ENCODE measurements around the gene ZNF750. TPM values are rescaled to one million over a fixed set of nuclear protein-coding genes. Genes with fewer than 3 reads are reported as not detected.
"Not testable (repeated sequence)": the region's sequence is repeated elsewhere in the genome, so short reads cannot be mapped to it uniquely, and the experiment has no call there.

The ZNF750 gene
- total and polyA plus RNA-seq, 12 donors, result 0.07 to 0.20 (median 0.11) TPM; not detected in 8

GRCh38 chr17:82786427-82786826 lies 53.4 kb downstream of the ZNF750 start:
- H3K36me3 ChIP-seq (replicated peaks in 1 of 2), result peaks cover 0 to 14% of the 10 kb centered on the region in 2 donors
- H3K27ac ChIP-seq, result no peak overlapping the region
- no peak overlapping the region for H3K4me3 ChIP-seq
- TF ChIP-seq POLR2A (IDR thresholded peaks at IDR 0.05) (no peak), CTCF (IDR thresholded peaks at IDR 0.05) (no peak)
- intact Hi-C loops (cut with DNase I), result no loop called here
- no peaks in the 10 kb centered on the region for H3K27me3 ChIP-seq
- no peaks in the 10 kb centered on the region for H3K4me1 ChIP-seq (replicated peaks in 1 of 2)
- H3K9me3 ChIP-seq (replicated peaks in 1 of 3), result no peaks in the 10 kb centered on the region
- 86 to 98% (median 95%) methylated on average over 6 to 10 of the region's 10 CpGs for WGBS, 4 donors
- no peak for DNase-seq

GRCh38 chr17:82785581-82785980 lies 54.2 kb downstream of the ZNF750 start:
- H3K9me3 ChIP-seq (replicated peaks in 1 of 3); DNase-seq; H3K27ac ChIP-seq; H3K4me1 ChIP-seq (replicated peaks in 1 of 2); H3K4me3 ChIP-seq; H3K27me3 ChIP-seq; intact Hi-C loops (cut with DNase I): not testable (repeated sequence)
- H3K36me3 ChIP-seq (replicated peaks in 1 of 2), result peaks cover 0 to 14% of the 10 kb centered on the region in 2 donors
- WGBS, 4 donors, result 88 to 96% (median 93%) methylated on average over 8 to 14 of the region's 16 CpGs

GRCh38 chr17:82783498-82783897 lies 56.3 kb downstream of the ZNF750 start:
- no peak for TF ChIP-seq CTCF (IDR thresholded peaks at IDR 0.05)
- no peak for TF ChIP-seq POLR2A (IDR thresholded peaks at IDR 0.05)
- H3K36me3 ChIP-seq (replicated peaks in 1 of 2), result peaks cover 0 to 14% of the 10 kb centered on the region in 2 donors
- peak overlapping the region in 1 of 5 donors; percentile 44 for H3K27ac ChIP-seq
- intact Hi-C loops (cut with DNase I), result loop anchor here (5.0 kb wide), 2 partner anchors 129 to 134 kb away; no protein-coding TSS in a partner anchor
- no peaks in the 10 kb centered on the region for H3K27me3 ChIP-seq
- no peak overlapping the region for H3K4me3 ChIP-seq
- H3K4me1 ChIP-seq (replicated peaks in 1 of 2), result no peaks in the 10 kb centered on the region
- peak in 1 of 7 donors; percentile 5 for DNase-seq
- 90 to 95% (median 93%) methylated on average over 18 of the region's 18 CpGs for WGBS, 4 donors
- no peaks in the 10 kb centered on the region for H3K9me3 ChIP-seq (replicated peaks in 1 of 3)

DNA sequence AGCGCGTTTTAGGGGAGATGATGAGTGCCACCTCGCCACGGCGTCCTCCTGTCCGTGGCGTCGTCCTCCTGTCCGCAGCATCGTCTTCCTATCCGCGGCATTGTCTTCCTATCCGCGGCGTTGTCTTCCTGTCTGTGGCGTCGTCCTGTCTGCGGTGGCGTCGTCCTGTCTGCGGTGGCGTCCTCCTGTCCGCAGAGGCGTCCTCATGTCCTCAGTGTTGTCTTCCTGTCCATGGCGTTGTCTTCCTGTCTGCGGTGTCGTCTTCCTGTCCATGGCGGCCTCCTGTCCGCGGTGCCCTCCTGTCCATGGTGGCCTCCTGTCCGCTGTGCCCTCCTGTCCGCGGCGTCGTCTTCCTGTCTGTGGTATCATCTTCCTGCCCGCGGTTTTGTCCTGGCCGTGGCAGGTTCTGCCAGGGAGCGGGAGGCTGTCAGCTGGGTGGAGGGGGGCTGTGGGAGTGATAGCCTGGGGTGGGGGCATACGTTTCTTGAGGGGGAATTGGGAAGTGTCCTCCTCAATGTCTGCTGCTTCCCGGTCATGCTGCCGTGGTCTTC lies 57.1 kb downstream of the ZNF750 start:
- H3K27me3 ChIP-seq, result no peaks in the 10 kb centered on the region
- H3K9me3 ChIP-seq (replicated peaks in 1 of 3), result no peaks in the 10 kb centered on the region
- H3K4me1 ChIP-seq (replicated peaks in 1 of 2), result no peaks in the 10 kb centered on the region
- intact Hi-C loops (cut with DNase I), result loop anchor here (5.0 kb wide), 2 partner anchors 130 to 135 kb away; no protein-coding TSS in a partner anchor
- H3K36me3 ChIP-seq (replicated peaks in 1 of 2), result peaks cover 0 to 14% of the 10 kb centered on the region in 2 donors
- TF ChIP-seq CTCF (IDR thresholded peaks at IDR 0.05), result no peak
- TF ChIP-seq POLR2A (IDR thresholded peaks at IDR 0.05), result no peak
- 78 to 92% (median 84%) methylated on average over 37 to 42 of the region's 42 CpGs for WGBS, 4 donors
- H3K4me3 ChIP-seq, result no peak overlapping the region
- peak overlapping the region in 2 of 5 donors; percentile 17 to 44 for H3K27ac ChIP-seq
- DNase-seq, result peak in 4 of 7 donors; percentile 13 to 68 (median 42)

DNA sequence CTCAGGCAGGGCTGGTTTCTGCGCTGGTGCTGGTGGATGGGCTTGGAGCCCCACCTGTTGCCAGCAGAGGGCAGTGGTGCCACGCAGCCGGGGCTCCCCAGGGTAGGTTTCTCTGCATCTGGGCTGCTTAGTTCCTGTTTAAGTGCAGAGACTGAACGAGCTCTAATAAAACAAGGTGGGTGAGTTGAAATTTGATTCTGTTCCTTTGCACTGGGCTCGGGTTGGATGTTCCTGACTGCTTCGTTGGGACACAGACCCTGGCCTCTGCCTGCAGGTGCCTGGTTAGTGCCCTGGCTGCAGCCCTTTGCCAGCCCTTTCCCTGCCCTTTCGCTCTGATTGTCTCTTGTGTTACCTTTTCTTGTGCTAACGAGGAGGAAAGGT lies 57.9 kb downstream of the ZNF750 start:
- TF ChIP-seq POLR2A (IDR thresholded peaks at IDR 0.05) (no peak), CTCF (IDR thresholded peaks at IDR 0.05) (peak; percentile 81 to 98 (median 96))
- WGBS, 4 donors, result 20 to 41% (median 27%) methylated on average over 5 to 8 of the region's 8 CpGs
- DNase-seq, result peak; percentile 76 to 92 (median 83)

More for the DNA sequence above, 57.9 kb downstream of the ZNF750 start:
- H3K9me3 ChIP-seq (replicated peaks in 1 of 3), result no peaks in the 10 kb centered on the region
- H3K36me3 ChIP-seq (replicated peaks in 1 of 2), result peaks cover 0 to 14% of the 10 kb centered on the region in 2 donors
- intact Hi-C loops (cut with DNase I), result loop anchor here (5.0 kb wide), 2 partner anchors 130 to 135 kb away; no protein-coding TSS in a partner anchor
- peak overlapping the region in 2 of 5 donors; percentile 17 to 42 for H3K27ac ChIP-seq
- no peak overlapping the region for H3K4me3 ChIP-seq
- H3K27me3 ChIP-seq, result no peaks in the 10 kb centered on the region
- no peaks in the 10 kb centered on the region for H3K4me1 ChIP-seq (replicated peaks in 1 of 2)
